D341Med (cell line): ENCODE data around the gene SSH3.
A peak's percentile ranks its signal among the peaks of the same experiment; 100 is the strongest.
"Not testable (repeated sequence)": the region's sequence is repeated elsewhere in the genome, so short reads cannot be mapped to it uniquely, and the experiment has no call there.

ENCODE experiments used
- DNase-seq: peaks from one replicate; pipeline ENCODE4 v3.0.0; 2012; ENCODE audit warnings: low spot score

SSH3 gene

DNA sequence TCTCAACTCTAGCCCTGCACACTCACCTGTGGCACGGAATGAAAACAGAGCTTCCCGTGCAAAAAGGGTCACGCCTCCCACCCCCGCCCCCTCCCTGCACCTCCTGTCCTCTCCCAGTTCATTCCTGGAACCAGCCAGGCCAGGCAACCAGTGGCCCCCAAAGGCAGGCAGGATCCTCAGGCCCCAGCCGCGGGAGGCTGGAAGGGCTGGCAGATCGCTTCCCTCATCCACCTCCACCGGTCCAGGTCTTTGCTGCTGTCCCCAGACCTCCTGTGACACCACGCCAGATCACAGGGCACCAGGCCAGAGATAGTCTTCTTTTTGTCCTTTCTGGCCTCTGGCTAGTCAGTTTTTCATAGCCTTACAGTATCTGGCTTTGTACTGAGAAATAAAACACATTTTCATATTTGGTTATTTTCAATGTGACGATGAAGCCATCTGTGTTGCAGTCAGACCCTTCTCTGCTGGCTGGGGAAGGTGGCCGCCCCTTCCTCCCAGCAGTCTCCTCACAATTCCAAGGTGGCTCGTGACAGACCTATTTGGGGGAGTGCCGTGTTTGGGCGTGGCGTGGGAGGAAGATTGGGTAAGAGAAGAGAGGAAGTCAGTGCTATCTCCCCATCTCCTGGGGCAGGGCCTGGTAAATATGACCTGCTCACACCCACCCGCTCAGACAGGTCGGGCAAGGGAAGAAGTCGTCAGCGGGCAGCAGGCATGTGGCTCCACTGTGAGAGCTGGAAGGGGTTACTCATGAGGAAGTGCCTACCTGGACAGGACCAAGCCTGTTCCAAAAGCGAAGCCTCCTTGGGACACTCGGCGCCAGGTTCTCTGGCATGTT is 9.1 kb downstream of the SSH3 start:
- no peak for DNase-seq

DNA sequence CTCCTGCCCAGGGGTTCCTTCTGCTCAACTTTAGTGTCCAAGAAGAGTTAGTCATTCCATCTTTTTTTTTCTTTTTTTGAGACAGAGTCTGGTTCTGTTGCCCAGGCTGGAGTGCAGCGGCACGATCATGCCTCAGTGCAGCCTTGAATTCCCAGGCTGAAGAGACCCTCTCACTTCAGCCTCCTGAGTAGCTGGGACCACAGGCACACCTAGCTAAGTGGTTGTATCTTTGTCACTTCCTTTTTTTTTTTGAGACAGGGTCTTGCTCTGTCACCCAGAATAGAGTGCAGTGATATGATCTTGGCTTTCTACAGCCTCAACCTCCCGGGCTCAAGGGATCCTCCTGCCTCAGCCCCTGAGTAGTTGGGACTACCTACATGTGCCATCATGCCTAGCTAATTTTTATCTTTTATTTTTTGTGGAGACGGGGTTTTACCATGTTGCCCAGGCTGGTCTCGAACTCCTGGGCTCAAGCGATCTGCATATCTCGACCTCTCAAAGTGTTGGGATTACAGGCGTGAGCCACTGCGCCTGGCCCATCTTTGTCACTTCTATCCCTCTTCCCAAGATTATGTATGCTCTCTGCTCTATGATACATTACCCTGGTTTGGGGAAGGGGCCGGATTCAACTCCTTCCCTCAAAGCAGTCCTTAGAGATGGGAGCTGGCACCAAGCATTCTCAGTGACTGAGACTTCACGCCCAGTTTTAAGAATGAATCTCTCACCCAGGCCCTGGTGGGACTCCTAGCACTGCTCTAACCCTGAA is 10.0 kb downstream of the SSH3 start:
- no peak for DNase-seq

DNA sequence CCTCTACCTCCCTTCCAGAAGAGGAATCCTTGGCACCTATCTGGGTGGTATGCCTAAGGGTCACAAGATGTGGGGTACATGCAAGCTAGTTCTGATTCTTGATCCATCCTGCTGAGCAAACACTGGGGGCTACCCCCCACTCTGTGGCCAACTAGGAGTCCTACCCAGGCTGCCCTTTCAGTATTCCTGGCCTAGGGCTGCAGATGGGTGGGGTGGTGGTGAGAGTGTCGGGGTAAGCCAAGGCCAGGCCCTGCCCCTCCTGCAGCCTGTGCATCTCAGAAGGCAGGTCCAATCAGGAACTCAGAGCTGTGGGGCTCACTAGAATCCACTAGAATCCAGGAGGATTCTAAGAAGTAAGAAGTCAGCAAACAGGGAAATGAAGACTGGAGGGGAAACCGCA is 10.9 kb downstream of the SSH3 start:
- no peak for DNase-seq

DNA sequence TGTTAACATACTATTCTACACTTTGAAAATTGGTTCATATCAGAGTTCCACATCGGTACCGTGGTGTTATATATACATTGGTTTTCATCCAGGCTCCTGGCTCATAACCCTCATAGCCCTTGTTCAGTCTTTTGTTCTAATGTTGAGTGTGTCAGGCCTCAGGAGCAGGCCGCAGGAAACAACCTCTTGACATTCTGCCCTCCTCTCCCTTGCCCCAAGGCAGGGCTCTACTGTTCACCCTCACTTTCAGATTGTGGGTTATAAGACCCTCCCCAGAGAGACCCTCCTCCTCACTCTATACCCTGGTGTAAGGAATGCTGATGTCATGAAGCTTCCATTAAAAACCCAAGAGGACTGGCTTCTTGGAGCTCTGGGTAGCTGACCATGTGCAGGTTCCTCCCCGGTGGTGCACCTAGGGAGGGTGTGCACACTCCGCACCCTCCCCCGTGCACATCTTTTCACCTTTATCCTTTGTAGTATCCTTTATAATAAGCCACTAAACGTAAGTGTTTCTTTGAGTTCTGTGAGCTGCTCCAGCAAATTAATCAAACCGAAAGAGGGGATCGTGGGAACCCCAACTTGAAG is 12.1 kb downstream of the SSH3 start:
- no peak for DNase-seq

DNA sequence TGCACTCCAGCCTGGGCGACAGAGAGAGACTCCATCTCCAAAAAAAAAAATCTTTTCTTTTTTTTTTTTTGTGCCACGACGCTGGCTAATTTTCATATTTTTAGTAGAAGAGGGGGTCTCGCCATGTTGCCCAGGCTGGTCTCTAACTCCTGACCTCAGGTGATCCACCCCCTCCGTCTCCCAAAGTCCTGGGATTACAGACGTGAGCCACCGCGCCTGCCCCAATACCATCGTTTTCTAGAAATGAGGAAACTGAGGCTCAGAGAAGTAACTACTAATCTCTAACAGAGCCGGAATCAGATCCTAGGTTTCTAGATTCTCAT is 13.5 kb downstream of the SSH3 start:
- DNase-seq: no peak

DNA sequence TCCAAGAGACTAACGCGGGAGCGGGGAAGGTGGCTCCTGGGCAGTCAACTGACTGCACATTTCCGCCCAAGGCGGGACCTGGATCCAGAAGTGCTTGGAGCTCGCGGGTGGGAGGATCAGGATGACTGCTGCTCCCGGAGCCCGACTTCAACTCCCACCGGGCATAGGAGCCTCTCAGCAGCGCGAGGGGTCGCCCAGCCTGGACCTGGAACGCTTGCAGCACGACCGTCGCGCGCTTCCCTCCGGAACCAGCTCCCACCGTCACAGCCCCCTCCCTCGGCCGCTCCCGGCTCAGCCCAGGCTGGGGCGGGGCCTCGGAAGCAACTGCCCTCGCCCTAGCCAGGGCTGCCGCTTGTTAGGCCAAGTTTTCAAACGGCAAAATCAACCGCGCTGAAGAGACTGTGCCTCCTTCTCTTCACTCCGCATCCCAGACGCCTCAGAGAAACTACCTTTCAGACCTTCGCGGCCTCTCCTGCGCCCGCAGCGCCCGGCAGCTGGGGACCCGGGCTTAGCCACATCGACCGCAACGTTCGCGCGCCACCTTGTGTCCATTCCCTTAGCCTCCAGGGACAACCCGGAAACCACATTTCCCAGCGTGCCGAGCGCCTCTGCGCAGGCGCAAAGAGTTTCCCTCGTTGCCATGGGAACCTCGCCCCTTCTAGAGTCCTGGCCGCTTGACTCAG is 14.0 kb downstream of the SSH3 start:
- peak; percentile 96 for DNase-seq

DNA sequence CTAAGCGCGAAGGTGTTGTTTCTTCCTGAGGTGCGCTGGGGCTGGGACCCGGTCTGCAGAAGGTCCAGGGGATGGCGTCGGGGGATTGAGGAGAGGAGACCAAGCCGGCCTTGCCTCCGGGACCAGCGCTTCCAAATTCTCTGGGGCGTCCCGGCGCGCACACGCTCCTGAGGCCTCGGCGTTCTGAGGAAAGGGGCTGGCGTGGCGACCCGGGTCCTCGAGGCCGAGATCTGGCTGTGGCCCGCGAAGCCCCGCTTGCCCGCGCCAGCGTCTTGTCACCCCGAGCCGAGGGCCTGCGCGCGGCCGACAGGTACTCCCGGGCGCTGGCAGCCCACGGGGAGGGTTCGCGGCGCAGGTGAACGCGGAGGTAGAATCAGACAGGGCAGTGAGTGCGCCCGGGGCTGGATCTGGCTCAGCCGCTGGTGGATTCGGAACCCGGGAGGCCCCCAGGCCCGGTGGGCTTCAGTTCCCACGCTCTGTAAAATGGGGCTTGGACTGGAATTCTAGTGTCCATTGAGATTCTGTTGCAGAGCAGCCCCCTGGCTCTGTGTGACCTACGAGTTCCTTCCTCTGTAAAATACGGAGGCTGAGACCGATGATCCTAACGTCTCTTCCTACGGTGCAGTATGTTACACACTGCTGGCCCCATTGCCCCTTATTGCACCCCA is 14.7 kb downstream of the SSH3 start:
- no peak for DNase-seq

DNA sequence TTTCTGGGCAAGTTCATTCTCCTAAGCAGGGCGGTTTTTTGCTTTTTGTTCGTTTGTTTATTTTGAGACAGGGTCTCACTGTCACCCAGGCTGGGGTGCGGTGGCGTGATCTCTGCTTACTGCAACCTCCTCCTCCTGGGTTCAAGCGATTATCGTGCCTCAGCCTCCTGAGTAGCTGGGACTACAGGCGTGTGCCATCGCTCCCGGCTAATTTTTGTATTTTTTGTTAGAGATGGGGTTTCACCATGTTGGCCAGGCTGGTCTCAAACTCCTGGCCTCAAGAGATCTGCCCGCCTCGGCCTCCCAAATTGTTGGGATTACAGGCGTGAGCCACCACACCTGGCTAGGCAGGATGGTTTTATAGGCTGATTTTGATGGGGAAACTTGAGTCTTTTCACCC is 15.5 kb downstream of the SSH3 start:
- not testable (repeated sequence) for DNase-seq

DNA sequence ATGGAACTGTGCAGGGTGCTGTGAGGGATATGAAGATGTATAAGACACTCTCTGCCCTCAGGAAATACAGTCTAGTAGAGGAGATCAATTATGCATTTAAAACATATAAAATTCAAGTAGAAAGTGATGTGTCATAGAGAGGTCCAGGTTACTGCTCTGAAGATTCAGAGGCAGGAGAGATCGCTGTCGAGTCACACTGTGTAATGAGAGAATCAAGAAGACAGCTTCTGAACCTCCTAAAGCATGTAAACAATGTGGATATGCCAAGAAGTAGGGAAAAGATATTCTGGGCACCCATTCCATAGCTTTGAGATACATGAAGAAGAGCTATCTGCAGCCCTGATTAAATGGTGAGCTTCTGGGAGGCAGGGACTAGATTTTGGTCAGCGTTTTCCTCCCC is 16.7 kb downstream of the SSH3 start:
- DNase-seq: no peak

DNA sequence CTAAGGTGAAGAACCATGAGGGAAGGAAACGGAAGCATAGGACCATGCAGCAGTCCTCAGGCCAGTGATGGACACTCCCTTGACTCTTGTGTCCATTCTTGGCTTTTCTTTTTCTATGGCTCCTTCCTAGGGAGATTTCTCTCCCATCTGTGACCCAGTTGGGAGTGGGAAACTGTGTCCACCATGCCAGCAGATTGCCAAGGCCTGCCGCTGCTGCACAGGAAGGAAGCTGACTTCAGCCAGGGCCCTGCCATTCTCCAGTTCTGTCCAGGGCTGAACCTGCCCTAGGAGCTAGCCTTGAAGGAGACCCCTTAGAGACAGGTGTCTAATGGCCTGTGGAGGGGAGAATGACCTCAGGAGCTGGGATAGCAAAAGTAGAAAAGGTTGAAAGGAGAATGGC is 17.4 kb downstream of the SSH3 start:
- no peak for DNase-seq

DNA sequence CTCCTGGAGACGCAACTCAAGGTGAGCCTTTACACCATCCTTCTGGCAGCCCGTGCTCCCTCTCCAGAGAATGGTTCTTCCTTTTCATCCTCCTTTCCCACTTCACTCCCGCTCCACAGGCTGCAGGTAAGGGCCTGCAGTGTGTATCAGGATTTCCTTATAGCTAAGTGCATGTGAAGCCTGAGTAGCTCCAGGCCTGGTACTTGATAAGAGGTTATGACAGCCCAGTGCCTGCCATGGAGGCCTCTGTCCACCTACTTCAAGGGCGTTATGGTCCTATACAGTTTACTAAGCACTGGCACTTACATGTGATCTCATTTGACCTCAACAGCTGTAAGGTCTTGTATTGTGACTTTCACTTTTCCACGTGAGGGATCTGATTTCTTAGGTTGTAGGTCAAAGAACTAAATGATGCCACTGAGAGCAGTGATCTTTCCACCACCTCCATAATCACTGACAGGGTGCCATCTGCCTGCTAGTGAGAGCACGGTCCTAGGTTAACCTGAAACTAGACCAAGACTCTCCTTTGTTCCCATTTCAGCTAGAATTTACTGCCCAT is 18.1 kb downstream of the SSH3 start:
- no peak for DNase-seq

DNA sequence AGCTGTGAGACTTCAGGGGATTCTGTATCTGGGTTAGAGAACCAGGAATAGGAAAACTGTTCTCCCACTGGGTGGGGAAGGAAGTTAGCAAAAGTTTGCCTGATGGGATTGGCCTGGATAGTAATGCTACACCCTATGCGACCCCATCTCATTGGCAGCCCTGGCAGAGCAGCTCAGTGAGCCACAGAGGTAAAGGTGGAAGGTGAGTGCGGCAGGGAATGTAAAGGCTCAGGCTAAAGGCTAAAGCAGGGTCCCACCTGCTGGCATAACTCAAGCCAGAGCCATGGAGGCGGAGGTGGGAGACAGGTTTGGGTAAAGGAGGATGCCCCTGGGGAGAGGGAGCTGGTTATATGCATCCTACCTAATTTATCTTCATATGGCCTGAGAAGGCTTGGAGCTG is 18.7 kb downstream of the SSH3 start:
- DNase-seq: no peak

DNA sequence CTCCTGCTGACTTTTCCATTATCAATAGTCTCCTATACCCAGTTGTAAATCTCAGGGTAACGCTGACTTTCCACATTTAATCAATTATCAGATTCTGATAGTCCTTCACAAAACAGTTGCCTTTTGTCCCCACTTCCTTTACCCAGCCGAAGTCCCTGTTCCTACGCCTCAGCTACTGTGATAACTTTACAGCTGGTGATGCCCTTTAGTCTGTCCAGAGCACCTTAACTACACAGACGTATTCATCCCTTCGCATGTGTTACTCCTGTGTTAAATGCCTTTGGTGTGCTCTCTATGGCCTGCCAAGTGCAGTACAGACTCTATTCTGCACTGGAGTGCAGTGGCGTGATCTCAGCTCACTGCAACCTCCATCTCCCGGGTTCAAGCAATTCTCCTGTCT is 20.2 kb downstream of the SSH3 start:
- DNase-seq: no peak

DNA sequence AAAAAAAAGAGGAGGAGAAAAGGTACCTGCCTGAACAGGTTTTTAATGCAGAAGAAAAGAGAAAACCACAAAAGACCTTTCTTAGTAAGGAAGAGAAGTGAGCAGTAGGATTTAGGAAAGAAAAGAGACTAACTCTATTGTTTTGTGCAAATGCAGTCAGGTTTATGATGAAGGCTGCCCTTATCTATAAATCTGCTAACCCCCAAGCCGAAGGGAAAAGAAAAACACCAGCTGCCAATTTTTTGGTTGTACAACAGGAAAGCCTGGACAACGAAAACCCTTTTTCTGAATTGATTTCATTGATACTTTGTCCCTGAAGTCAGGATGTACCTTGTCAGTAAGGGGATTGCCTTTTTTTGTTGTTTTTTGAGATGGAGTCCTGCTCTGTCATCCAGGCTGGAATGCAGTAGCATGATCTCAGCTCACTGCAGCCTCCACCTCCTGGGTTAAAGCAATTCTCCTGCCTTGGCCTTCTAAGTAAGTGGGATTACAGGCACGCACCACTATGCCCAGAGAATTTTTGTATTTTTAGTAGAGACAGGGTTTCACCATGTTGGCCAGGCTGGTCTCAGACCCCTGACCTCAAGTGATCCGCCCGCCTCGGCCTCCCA is 28.9 kb downstream of the SSH3 start:
- DNase-seq: no peak

DNA sequence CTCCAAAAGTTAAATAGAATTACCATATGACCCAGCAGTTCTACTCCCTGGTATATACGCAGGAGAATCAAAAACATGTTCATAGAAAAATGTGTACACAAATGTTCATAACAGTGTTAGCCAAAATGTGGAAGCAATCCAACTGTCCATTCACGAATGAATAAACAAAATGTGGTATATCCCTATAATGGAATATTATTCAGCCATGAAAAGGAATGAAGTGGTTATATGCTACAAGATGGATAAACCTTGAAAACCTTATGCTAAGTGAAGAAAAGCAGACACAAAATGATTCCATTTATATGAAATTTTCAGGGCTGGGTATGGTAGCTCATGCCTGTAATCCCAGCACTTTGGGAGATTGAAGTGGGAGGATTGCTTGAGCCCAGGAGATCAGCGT is 33.9 kb downstream of the SSH3 start:
- no peak for DNase-seq

DNA sequence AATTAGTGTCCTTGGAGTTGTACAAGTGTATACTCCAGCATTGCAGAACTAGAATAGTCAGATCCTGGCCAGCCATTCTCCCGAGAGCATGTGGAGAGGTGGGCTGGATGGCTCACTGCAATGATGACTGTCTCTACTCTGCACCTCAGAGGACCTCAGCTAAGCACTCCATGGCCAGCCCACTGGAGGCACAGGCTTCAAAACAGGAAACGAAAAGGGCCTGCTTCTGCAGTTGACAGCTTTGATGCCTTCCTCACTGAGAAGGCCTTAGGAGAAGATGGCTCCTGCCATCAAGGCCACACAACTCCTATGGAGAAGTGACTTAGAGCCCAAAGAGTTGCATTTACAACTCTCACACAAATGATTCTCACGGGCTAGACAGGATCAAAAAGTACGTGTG is 40.9 kb downstream of the SSH3 start:
- DNase-seq: no peak

DNA sequence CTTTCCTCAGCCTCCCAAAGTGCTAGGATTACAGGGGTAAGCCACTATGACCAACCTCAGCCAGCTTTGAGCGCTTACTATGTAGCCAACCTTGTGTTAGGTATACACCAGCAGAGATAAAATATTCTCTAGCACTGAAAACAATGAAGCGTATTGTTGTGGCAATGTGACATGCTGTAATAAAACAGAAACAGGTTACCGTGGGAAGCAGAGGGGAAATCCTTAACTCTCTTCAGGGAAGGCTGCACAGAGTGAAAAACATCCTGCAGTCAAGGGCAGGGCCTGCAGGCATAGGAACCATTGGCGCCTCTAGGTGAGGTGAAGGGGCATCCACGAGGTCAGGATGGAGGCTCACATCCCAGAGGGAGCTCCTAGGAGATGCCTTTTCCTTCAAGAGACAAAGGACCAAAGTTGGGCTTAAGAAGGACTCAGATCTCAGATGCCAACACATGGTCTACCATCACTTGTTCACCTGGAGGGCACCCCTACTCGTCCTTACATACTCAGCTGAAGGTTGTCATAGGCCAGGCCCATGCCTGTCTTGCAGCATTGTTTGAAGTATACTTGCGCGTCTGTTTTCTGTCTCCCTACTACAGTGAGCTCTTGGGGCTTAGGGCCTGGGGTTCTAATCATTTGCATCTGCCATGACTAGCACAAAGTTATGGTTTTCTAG is 42.1 kb downstream of the SSH3 start:
- DNase-seq: no peak

DNA sequence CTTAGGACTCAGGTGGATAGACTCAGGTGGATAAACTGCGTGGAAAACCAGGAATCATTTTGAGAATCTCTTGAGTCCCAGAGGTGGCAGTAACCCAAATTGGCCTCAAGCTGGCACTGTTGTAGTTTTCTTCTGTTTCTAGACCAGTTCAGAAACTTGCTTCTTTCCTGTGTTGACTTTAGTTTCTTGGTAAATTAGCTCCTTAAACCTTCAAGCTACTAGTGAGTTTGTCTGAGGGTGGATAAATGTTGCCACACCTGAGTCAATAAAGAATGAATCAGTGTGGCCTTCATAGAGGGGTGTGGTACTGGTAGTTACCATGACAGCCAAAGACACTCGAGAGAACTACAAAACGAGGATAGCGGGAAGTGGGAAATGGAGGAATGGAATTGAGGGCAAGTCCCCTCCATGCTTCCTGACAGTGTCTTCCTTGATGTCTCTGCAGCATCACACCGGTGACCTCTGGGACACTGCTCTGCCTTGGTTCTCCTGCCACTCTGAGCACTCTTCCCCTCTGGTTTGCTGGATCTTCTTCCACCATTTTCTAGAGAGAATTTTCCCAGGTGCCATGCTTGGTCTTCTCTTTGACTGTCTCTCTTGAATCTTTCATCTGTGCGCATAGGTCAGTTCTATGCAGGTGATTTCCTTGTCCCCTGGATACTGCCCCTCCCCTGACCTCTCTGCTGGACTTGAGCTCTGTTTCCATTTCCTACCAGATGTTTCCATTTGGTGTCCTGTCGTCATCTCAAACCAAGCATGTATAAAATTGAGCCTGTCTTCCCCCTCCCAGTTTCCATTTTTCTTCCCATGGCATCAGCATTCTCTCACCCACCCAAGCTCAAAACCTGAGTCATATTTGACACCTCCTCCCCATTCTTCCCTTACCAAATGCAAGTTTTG is 42.8 kb downstream of the SSH3 start:
- no peak for DNase-seq

DNA sequence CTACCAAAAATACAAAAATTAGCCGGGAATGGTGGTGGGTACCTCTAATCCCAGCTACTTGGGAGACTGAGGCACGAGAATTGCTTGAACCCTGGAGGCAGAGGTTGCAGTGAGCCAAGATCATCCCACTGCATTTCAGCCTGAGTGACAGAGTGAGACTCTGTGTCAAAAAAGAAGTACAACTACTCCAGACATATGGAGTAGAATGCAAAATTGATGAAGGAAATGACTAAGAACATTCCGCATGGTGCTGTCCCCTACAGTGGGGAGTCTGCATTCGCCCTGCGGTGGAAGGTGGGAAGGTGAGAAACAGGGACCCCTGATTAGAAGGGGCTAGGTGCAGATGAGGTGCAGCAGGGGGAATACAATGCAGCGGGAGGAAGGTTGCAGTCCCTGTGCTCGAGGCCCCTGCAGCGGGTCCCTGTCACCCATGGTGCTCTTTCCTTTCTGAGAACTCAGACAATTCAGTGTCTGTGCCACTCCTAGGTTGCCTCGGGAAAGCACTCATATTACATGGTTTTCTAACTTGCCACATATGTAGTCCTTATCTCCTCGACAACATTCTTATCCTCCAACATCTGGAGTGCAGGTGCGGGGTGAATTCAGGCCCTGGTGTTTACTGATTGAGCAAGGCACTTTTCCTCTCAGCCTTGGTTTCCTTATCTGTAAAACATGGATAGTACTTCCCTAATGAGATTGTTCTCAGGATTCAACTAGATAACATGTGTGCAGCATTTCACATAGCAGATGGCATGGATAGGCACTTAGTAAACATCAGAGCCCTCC is 44.8 kb downstream of the SSH3 start:
- no peak for DNase-seq
